ENCODE results near the gene IQGAP2.

IQGAP2 gene

DNA sequence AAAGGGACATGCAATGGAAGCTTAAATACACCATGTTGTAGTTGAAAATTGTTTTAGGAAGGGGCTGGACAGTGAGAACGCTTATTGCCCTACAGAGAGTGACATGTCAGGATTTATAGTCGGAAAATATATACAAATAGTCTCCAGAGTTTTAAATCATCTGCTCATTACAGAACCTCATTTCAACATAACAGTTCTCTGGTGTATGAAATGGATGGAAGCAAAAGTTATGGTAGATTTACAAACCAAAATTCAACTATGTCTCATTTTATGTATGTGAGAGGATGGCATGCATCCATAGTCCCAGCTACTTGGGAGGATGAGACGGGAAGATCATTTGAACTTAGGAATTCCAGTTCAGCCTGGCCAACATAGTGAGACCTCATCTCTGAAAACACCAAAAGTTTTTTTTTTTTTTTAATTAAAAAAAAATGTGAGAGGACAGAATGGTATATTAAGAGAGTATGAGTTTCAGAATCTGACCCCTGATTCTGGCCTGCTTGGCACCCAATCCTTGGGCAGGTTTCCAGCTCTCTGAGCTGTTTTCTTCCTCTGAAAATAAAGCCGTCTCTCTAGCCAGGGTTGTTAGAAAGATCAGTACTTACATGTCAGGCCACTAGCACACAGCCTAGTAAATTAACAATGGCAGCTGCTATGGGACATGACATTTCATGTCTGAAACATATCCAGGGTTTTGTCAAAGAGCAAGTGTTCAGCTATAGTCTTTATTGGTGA, 40.1 kb downstream of the IQGAP2 start:
- no peaks in the 10 kb centered on the region for H3K4me1 ChIP-seq (ENCODE audit: insufficient read depth, insufficient read length)
- H3K27me3 ChIP-seq (ENCODE audit: insufficient read depth, insufficient read length), result no peaks in the 10 kb centered on the region
- TF ChIP-seq SUZ12 (IDR thresholded peaks at IDR 0.05; ENCODE audit: extremely low read depth, insufficient read depth, insufficient read length) (no peak), ZNF274 (IDR thresholded peaks at IDR 0.05; ENCODE audit: low read depth, low read length) (no peak), YY1 (IDR thresholded peaks at IDR 0.05; ENCODE audit: insufficient read depth, insufficient read length) (no peak)
- no peak for DNase-seq (ENCODE audit: low read depth, low spot score)
- peaks cover 7% of the 10 kb centered on the region; the same call in 1 of the 2 replicates for H3K9me3 ChIP-seq (ENCODE audit: insufficient read depth, low read length)
- H3K9ac ChIP-seq (ENCODE audit: insufficient read length, low read depth), result no peak overlapping the region
- no peak overlapping the region for H3K4me3 ChIP-seq (ENCODE audit: insufficient read length, low read depth)
- peaks cover under 1% of the 10 kb centered on the region for H3K36me3 ChIP-seq (ENCODE audit: insufficient read depth, insufficient read length, low read length)

DNA sequence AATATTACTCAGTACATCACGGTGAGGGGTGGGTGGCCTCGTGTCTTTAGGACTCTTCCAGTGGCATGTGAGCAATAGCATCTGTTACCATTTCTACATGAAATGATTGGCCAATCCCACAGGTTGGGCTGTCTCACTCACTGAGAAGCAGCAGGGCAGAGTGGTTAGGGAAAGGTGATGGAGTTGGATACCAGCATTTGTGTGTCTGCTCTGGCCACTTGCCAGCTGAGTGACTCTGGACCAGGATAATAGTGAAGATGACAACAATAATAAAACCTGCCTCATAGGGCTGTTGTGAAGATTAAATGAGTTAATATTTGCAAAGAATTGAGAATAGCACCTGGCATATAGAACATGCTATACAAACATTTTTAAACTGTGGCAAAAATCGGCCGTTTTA, 42.0 kb downstream of the IQGAP2 start:
- DNase-seq (ENCODE audit: low read depth, low spot score), result no peak
- no peaks in the 10 kb centered on the region for H3K27me3 ChIP-seq (ENCODE audit: insufficient read depth, insufficient read length)
- no peaks in the 10 kb centered on the region for H3K9me3 ChIP-seq (ENCODE audit: insufficient read depth, low read length)
- TF ChIP-seq SUZ12 (IDR thresholded peaks at IDR 0.05; ENCODE audit: extremely low read depth, insufficient read depth, insufficient read length) (no peak), ZNF274 (IDR thresholded peaks at IDR 0.05; ENCODE audit: low read depth, low read length) (no peak), YY1 (IDR thresholded peaks at IDR 0.05; ENCODE audit: insufficient read depth, insufficient read length) (no peak)
- no peak overlapping the region for H3K4me3 ChIP-seq (ENCODE audit: insufficient read length, low read depth)
- H3K9ac ChIP-seq (ENCODE audit: insufficient read length, low read depth), result no peak overlapping the region
- H3K4me1 ChIP-seq (ENCODE audit: insufficient read depth, insufficient read length), result no peaks in the 10 kb centered on the region
- peaks cover 2% of the 10 kb centered on the region for H3K36me3 ChIP-seq (ENCODE audit: insufficient read depth, insufficient read length, low read length)

DNA sequence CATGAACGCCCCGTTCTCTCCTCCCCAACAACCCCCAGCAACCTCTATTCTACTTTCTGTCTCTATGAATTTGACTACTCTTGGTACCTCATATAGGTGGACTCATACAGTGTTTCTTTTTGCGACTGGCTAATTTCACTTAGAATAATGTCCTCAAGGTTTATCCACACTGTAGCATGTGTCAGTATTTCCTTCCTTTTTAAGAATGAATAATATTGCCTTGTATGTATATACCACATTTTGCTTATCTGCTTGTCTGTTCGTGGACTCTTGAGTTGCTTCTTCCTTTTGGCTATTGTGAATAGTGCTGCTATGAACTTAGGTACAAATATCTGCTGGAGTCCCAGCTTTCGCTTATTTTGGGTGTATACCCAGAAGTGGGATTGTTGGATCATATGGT, 42.7 kb downstream of the IQGAP2 start:
- Histone ChIP-seq H3K36me3 (ENCODE audit: insufficient read depth, insufficient read length, low read length) (peaks cover 2% of the 10 kb centered on the region), H3K9me3 (ENCODE audit: insufficient read depth, low read length) (no peaks in the 10 kb centered on the region), H3K9ac (ENCODE audit: insufficient read length, low read depth) (no peak overlapping the region), H3K27me3 (ENCODE audit: insufficient read depth, insufficient read length) (no peaks in the 10 kb centered on the region), H3K4me3 (ENCODE audit: insufficient read length, low read depth) (no peak overlapping the region), H3K4me1 (ENCODE audit: insufficient read depth, insufficient read length) (no peaks in the 10 kb centered on the region)
- TF ChIP-seq SUZ12 (IDR thresholded peaks at IDR 0.05; ENCODE audit: extremely low read depth, insufficient read depth, insufficient read length), result no peak
- no peak for TF ChIP-seq ZNF274 (IDR thresholded peaks at IDR 0.05; ENCODE audit: low read depth, low read length)
- TF ChIP-seq YY1 (IDR thresholded peaks at IDR 0.05; ENCODE audit: insufficient read depth, insufficient read length), result no peak
- DNase-seq (ENCODE audit: low read depth, low spot score), result no peak

DNA sequence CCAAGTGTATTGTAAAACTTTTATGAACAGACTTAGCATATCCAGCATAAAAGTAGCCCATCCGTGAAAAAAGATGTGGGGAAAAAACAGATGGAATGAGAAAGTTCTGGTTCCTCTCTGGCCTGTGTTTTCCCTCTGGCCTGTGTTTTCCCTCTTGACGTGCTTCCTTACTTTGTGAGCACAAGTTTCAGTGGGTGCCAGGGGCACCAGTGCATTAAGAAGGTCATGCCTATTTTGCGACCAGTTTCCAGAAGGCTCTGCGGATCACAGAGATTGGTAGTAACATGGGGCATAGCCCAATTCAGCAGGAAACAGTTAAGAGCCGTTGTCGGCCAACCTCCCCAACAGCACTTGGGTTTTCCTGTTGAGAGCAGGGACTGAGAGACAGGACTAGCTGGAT, 43.7 kb downstream of the IQGAP2 start:
- no peaks in the 10 kb centered on the region for H3K27me3 ChIP-seq (ENCODE audit: insufficient read depth, insufficient read length)
- peaks cover 2% of the 10 kb centered on the region for H3K36me3 ChIP-seq (ENCODE audit: insufficient read depth, insufficient read length, low read length)
- no peak overlapping the region for H3K4me3 ChIP-seq (ENCODE audit: insufficient read length, low read depth)
- TF ChIP-seq SUZ12 (IDR thresholded peaks at IDR 0.05; ENCODE audit: extremely low read depth, insufficient read depth, insufficient read length) (no peak), ZNF274 (IDR thresholded peaks at IDR 0.05; ENCODE audit: low read depth, low read length) (no peak), YY1 (IDR thresholded peaks at IDR 0.05; ENCODE audit: insufficient read depth, insufficient read length) (no peak)
- H3K9me3 ChIP-seq (ENCODE audit: insufficient read depth, low read length), result no peaks in the 10 kb centered on the region
- DNase-seq (ENCODE audit: low read depth, low spot score), result no peak
- H3K4me1 ChIP-seq (ENCODE audit: insufficient read depth, insufficient read length), result no peaks in the 10 kb centered on the region
- H3K9ac ChIP-seq (ENCODE audit: insufficient read length, low read depth), result no peak overlapping the region

DNA sequence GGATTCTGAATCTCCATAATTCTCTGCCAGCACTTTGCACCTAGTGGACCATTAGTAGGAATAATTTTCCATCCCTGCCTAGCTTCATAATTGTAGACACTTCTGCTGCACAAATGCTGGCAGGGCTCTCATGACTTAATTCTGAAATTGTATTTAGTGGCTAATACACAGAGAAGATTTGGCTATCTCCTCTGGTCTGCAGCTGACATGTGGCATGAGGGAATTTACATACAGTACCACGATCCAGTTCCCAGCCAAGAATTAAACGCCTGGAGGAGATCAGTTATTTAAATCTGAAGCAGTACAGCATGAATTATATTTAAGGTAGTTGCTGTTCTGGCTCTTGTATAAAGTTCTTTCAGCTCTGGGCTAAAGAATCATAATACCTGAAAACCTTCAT, 46.5 kb downstream of the IQGAP2 start:
- TF ChIP-seq YY1 (IDR thresholded peaks at IDR 0.05; ENCODE audit: insufficient read depth, insufficient read length) (no peak), ZNF274 (IDR thresholded peaks at IDR 0.05; ENCODE audit: low read depth, low read length) (no peak), SUZ12 (IDR thresholded peaks at IDR 0.05; ENCODE audit: extremely low read depth, insufficient read depth, insufficient read length) (no peak)
- no peak overlapping the region for H3K9ac ChIP-seq (ENCODE audit: insufficient read length, low read depth)

DNA sequence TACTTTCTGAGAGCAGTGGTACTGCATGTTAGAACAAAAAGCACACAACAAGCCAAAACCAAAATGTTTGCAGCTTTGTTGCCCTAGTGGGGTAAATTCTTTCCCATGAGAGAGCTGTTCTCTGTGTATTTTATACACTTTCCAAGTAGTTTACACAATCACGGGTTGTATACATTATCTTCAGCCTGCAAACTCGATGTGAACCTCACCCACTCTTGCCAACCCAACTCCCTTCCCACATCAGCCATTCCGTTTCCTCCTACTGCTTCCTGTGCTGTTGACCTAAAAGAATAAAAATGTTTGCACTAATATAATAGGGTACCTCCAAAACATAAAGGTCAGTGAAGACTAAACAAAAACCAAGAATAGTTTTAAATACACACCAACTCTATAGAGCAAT, 47.0 kb downstream of the IQGAP2 start:
- H3K9ac ChIP-seq (ENCODE audit: insufficient read length, low read depth), result no peak overlapping the region
- no peaks in the 10 kb centered on the region for H3K4me1 ChIP-seq (ENCODE audit: insufficient read depth, insufficient read length)
- TF ChIP-seq YY1 (IDR thresholded peaks at IDR 0.05; ENCODE audit: insufficient read depth, insufficient read length) (no peak), ZNF274 (IDR thresholded peaks at IDR 0.05; ENCODE audit: low read depth, low read length) (no peak), SUZ12 (IDR thresholded peaks at IDR 0.05; ENCODE audit: extremely low read depth, insufficient read depth, insufficient read length) (no peak)
- no peaks in the 10 kb centered on the region for H3K9me3 ChIP-seq (ENCODE audit: insufficient read depth, low read length)
- H3K27me3 ChIP-seq (ENCODE audit: insufficient read depth, insufficient read length), result no peaks in the 10 kb centered on the region
- H3K4me3 ChIP-seq (ENCODE audit: insufficient read length, low read depth), result no peak overlapping the region
- peaks cover 2% of the 10 kb centered on the region for H3K36me3 ChIP-seq (ENCODE audit: insufficient read depth, insufficient read length, low read length)
- DNase-seq (ENCODE audit: low read depth, low spot score), result no peak

More for the DNA sequence above, 46.5 kb downstream of the IQGAP2 start:
- Histone ChIP-seq H3K4me1 (ENCODE audit: insufficient read depth, insufficient read length) (no peaks in the 10 kb centered on the region), H3K9me3 (ENCODE audit: insufficient read depth, low read length) (no peaks in the 10 kb centered on the region), H3K27me3 (ENCODE audit: insufficient read depth, insufficient read length) (no peaks in the 10 kb centered on the region), H3K4me3 (ENCODE audit: insufficient read length, low read depth) (no peak overlapping the region), H3K36me3 (ENCODE audit: insufficient read depth, insufficient read length, low read length) (peaks cover 2% of the 10 kb centered on the region)
- no peak for DNase-seq (ENCODE audit: low read depth, low spot score)

DNA sequence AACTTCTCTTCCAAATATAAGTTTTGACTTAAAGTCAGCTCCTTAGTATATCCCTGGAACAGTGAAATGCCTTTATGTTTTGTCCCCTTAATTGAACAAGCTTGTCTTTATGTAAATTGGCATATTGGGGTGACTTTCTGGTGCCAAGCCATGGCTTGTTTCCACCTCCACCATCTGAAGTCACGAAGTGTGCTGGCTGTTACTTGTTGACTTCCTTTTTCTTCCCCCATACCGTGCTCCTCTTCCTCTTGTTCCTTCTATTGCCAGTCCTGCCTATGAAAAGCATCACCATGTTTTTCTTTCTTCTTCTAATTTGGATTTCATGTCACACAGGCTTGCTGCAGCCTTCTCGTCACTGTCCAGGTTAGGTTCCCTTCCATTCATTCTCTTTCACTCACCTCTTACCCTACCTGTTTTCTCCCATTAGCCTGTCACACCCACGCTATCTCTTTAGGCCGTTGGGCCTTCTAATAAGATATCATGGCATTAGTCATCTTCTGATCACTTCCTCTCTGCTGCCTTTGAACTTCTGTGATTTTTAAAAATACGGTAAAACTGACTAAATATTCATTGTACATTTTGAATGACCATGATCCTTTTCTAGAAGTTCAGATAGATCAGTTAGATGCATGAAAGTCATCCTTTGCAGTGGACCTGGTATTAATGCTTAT, 48.1 kb downstream of the IQGAP2 start:
- Histone ChIP-seq H3K36me3 (ENCODE audit: insufficient read depth, insufficient read length, low read length) (peaks cover 2% of the 10 kb centered on the region), H3K4me3 (ENCODE audit: insufficient read length, low read depth) (no peak overlapping the region), H3K9ac (ENCODE audit: insufficient read length, low read depth) (no peak overlapping the region), H3K9me3 (ENCODE audit: insufficient read depth, low read length) (no peaks in the 10 kb centered on the region), H3K27me3 (ENCODE audit: insufficient read depth, insufficient read length) (no peaks in the 10 kb centered on the region), H3K4me1 (ENCODE audit: insufficient read depth, insufficient read length) (no peaks in the 10 kb centered on the region)
- TF ChIP-seq YY1 (IDR thresholded peaks at IDR 0.05; ENCODE audit: insufficient read depth, insufficient read length) (no peak), ZNF274 (IDR thresholded peaks at IDR 0.05; ENCODE audit: low read depth, low read length) (no peak), SUZ12 (IDR thresholded peaks at IDR 0.05; ENCODE audit: extremely low read depth, insufficient read depth, insufficient read length) (no peak)
- no peak for DNase-seq (ENCODE audit: low read depth, low spot score)
